Astrocyte (in vitro differentiated cells and primary cell): Measurements from ENCODE around the gene ASAP2. TPM values are rescaled to one million over a fixed set of nuclear protein-coding genes. Genes with fewer than 3 reads are reported as not detected.
A peak's percentile ranks its signal among the peaks of the same experiment; 100 is the strongest.

Source experiments
- DNase-seq: peaks from one replicate; pipeline ENCODE4 v3.0.0-alpha.2; 2010; ENCODE audit warnings: low read depth
- FAIRE-seq: peaks from 2 replicates; lab custom pipeline; 2011; peaks lifted over from hg19 to GRCh38; lab: Jason Lieb, UNC
- H2AFZ ChIP-seq: 2 replicates; pipeline ENCODE4 v1.6.0; 2012; ENCODE audit warnings: low read depth, low read length, inconsistent platforms
- H3K27ac ChIP-seq: 2 replicates; pipeline ENCODE4 v1.5.1; 2011; ENCODE audit warnings: low read depth, low read length, inconsistent platforms
- H3K27me3 ChIP-seq: 2 replicates; pipeline ENCODE4 v1.6.0; 2011; ENCODE audit warnings: low read length, inconsistent platforms; ENCODE audit not compliant: insufficient read depth
- H3K36me3 ChIP-seq: 2 replicates; pipeline ENCODE4 v1.5.1; 2011; ENCODE audit warnings: low read length, inconsistent platforms; ENCODE audit not compliant: insufficient read depth
- H3K4me1 ChIP-seq: 2 replicates; pipeline ENCODE4 v1.5.1; 2011; ENCODE audit warnings: low read length, inconsistent platforms; ENCODE audit not compliant: insufficient read depth
- H3K4me2 ChIP-seq: 2 replicates; pipeline ENCODE4 v1.6.0; 2012; ENCODE audit warnings: low read length, inconsistent platforms
- H3K4me3 ChIP-seq: 2 replicates; pipeline ENCODE4 v1.5.1; 2011; ENCODE audit warnings: low read depth, mild to moderate bottlenecking, low read length, inconsistent platforms; ENCODE audit not compliant: insufficient read depth
- H3K79me2 ChIP-seq: 2 replicates; pipeline ENCODE4 v1.6.0; 2012; ENCODE audit warnings: mild to moderate bottlenecking, low read length, inconsistent platforms; ENCODE audit not compliant: insufficient read depth
- H3K9ac ChIP-seq: 2 replicates; pipeline ENCODE4 v1.6.0; 2012; ENCODE audit warnings: mild to moderate bottlenecking, low read length, inconsistent platforms
- H3K9me3 ChIP-seq: 2 replicates; pipeline ENCODE4 v1.5.1; 2012; ENCODE audit warnings: low read depth, mild to moderate bottlenecking, low read length, inconsistent platforms; ENCODE audit not compliant: insufficient read depth
- H4K20me1 ChIP-seq: 2 replicates; pipeline ENCODE4 v1.6.0; 2012; ENCODE audit warnings: low read length, inconsistent platforms; ENCODE audit not compliant: insufficient read depth
- H3K27ac Mint-ChIP-seq: one replicate; pipeline ENCODE4 v1.8.0; 2021; ENCODE audit warnings: mild to moderate bottlenecking, mixed read lengths; ENCODE audit not compliant: unreplicated experiment
- H3K27me3 Mint-ChIP-seq: one replicate; pipeline ENCODE4 v1.8.0; 2021; ENCODE audit warnings: low read depth, mixed read lengths; ENCODE audit not compliant: unreplicated experiment
- H3K36me3 Mint-ChIP-seq: one replicate; pipeline ENCODE4 v1.8.0; 2021; ENCODE audit warnings: low read depth, mixed read lengths; ENCODE audit not compliant: unreplicated experiment
- H3K4me1 Mint-ChIP-seq: one replicate; pipeline ENCODE4 v1.8.0; 2021; ENCODE audit warnings: low read depth, mixed read lengths; ENCODE audit not compliant: unreplicated experiment
- H3K4me3 Mint-ChIP-seq: one replicate; pipeline ENCODE4 v1.8.0; 2021; ENCODE audit warnings: mild to moderate bottlenecking, moderate library complexity, mixed read lengths; ENCODE audit not compliant: unreplicated experiment
- H3K9me3 Mint-ChIP-seq: one replicate; pipeline ENCODE4 v1.8.0; 2021; ENCODE audit warnings: mild to moderate bottlenecking, mixed read lengths; ENCODE audit not compliant: unreplicated experiment
- EZH2 ChIP-seq: IDR thresholded peaks from 2 replicates; pipeline ENCODE4 v1.6.1; 2012; ENCODE audit warnings: mild to moderate bottlenecking, low read length, inconsistent platforms; ENCODE audit not compliant: insufficient read depth
- total RNA-seq: library from RNA; stranded (reverse); gene quantifications from 2 replicates; pipeline ENCODE4 v1.2.1, GENCODE V29; 2021
- TF ChIP-seq, protein P1 (sequence below): IDR thresholded peaks from 2 replicates; pipeline ENCODE4 v1.5.1; 2011; ENCODE audit warnings: low read depth, mild to moderate bottlenecking, inconsistent platforms, low read length, moderate library complexity; ENCODE audit not compliant: insufficient read depth

Gene ASAP2
- total RNA-seq, 1 donor from 2014 or later: 62.6 TPM

- Histone ChIP-seq H3K4me1 (peaks cover 47% of the 10 kb centered on the region), H3K27me3 (no peaks in the 10 kb centered on the region), H3K9ac (no peak overlapping the region), H2AFZ (no peak overlapping the region), H3K79me2 (peaks cover 59% of the 10 kb centered on the region), H4K20me1 (peaks cover 18% of the 10 kb centered on the region), H3K9me3 (no peaks in the 10 kb centered on the region), H3K27ac (peak overlapping the region; percentile 87), H3K4me3 (no peak overlapping the region), H3K4me2 (no peak overlapping the region), H3K36me3 (no peaks in the 10 kb centered on the region)
- Mint-ChIP-seq H3K27me3 (no peaks in the 10 kb centered on the region), H3K36me3 (peaks cover 11% of the 10 kb centered on the region), H3K27ac (no peak overlapping the region), H3K4me1 (peaks cover 50% of the 10 kb centered on the region), H3K4me3 (peak overlapping the region; percentile 17), H3K9me3 (no peaks in the 10 kb centered on the region)
- no peak for TF ChIP-seq EZH2
- TF ChIP-seq, protein P1, sequence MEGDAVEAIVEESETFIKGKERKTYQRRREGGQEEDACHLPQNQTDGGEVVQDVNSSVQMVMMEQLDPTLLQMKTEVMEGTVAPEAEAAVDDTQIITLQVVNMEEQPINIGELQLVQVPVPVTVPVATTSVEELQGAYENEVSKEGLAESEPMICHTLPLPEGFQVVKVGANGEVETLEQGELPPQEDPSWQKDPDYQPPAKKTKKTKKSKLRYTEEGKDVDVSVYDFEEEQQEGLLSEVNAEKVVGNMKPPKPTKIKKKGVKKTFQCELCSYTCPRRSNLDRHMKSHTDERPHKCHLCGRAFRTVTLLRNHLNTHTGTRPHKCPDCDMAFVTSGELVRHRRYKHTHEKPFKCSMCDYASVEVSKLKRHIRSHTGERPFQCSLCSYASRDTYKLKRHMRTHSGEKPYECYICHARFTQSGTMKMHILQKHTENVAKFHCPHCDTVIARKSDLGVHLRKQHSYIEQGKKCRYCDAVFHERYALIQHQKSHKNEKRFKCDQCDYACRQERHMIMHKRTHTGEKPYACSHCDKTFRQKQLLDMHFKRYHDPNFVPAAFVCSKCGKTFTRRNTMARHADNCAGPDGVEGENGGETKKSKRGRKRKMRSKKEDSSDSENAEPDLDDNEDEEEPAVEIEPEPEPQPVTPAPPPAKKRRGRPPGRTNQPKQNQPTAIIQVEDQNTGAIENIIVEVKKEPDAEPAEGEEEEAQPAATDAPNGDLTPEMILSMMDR: no peak
- no peak for FAIRE-seq
- no peak for DNase-seq
Measured at GRCh38 chr2:9309147-9309546, 102.5 kb downstream of the ASAP2 start.

DNA sequence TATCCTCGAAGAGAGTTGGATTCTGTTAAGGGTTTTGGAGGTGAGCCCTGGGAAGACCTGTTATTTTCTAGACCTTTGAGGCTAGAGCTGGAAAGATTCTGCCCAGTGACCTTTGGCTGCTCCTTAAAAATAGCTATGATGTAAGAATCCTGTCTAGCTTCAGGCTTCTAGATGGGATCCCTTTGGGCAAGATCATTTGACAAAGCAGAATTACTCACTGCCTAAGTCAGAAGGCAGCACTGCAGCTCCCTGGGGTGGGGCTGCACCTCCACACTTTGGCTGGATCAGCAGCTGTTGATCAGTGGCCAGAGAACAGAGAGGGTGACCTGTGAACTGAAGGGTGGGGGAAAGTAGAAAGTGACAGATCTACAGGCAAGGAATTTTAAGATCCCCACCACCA, 103.8 kb downstream of the ASAP2 start:
- peaks cover 11% of the 10 kb centered on the region for H3K36me3 Mint-ChIP-seq
- Histone ChIP-seq H3K36me3 (no peaks in the 10 kb centered on the region), H3K4me2 (peak overlapping the region; percentile 75), H3K27ac (peak overlapping the region; percentile 87), H3K4me3 (no peak overlapping the region), H4K20me1 (peaks cover 11% of the 10 kb centered on the region), H3K4me1 (peaks cover 50% of the 10 kb centered on the region), H2AFZ (no peak overlapping the region), H3K79me2 (peaks cover 64% of the 10 kb centered on the region), H3K27me3 (no peaks in the 10 kb centered on the region), H3K9me3 (no peaks in the 10 kb centered on the region), H3K9ac (peak overlapping the region; percentile 77)
- H3K4me1 Mint-ChIP-seq: peaks cover 54% of the 10 kb centered on the region
- DNase-seq: peak; percentile 93
- peak overlapping the region; percentile 98 for H3K27ac Mint-ChIP-seq
- no peak overlapping the region for H3K4me3 Mint-ChIP-seq
- H3K27me3 Mint-ChIP-seq: no peaks in the 10 kb centered on the region
- TF ChIP-seq EZH2: no peak
- TF ChIP-seq, protein P1: no peak
- FAIRE-seq: peak; percentile 34
- no peaks in the 10 kb centered on the region for H3K9me3 Mint-ChIP-seq

- Histone ChIP-seq H3K9me3 (no peaks in the 10 kb centered on the region), H3K36me3 (no peaks in the 10 kb centered on the region), H4K20me1 (peaks cover 15% of the 10 kb centered on the region), H3K79me2 (peaks cover 68% of the 10 kb centered on the region), H3K9ac (peak overlapping the region; percentile 77), H3K27me3 (no peaks in the 10 kb centered on the region), H3K27ac (peak overlapping the region; percentile 87), H2AFZ (no peak overlapping the region), H3K4me1 (peaks cover 51% of the 10 kb centered on the region), H3K4me2 (peak overlapping the region; percentile 75), H3K4me3 (no peak overlapping the region)
- Mint-ChIP-seq H3K27me3 (no peaks in the 10 kb centered on the region), H3K4me1 (peaks cover 55% of the 10 kb centered on the region), H3K27ac (peak overlapping the region; percentile 98), H3K9me3 (no peaks in the 10 kb centered on the region), H3K4me3 (no peak overlapping the region), H3K36me3 (peaks cover 11% of the 10 kb centered on the region)
- TF ChIP-seq, protein P1: no peak
- TF ChIP-seq EZH2: no peak
- FAIRE-seq: no peak
- peak; percentile 54 for DNase-seq
Measured at GRCh38 chr2:9310798-9311197, 104.2 kb downstream of the ASAP2 start.
